Progenitor cell of endocrine pancreas (in vitro differentiated cells): Measurements from ENCODE around the gene NRXN3. TPM values are rescaled to one million over a fixed set of nuclear protein-coding genes. Genes with fewer than 3 reads are reported as not detected.

Source experiments
- DNase-seq: peaks from one replicate; pipeline ENCODE4 v3.0.0; 2021; ENCODE audit warnings: low spot score; ENCODE audit not compliant: unreplicated experiment
- H3K27ac Mint-ChIP-seq: 2 replicates; pipeline ENCODE4 v1.8.0; 2021; ENCODE audit warnings: mild to moderate bottlenecking, moderate library complexity, mixed read lengths
- H3K27me3 Mint-ChIP-seq: 2 replicates; pipeline ENCODE4 v1.8.0; 2021; ENCODE audit warnings: mixed read lengths
- H3K36me3 Mint-ChIP-seq: 2 replicates; pipeline ENCODE4 v1.8.0; 2022; ENCODE audit warnings: mixed read lengths; ENCODE audit not compliant: insufficient read depth
- H3K4me1 Mint-ChIP-seq: 2 replicates; pipeline ENCODE4 v1.8.0; 2021; ENCODE audit warnings: low read depth, mixed read lengths
- H3K4me3 Mint-ChIP-seq: 2 replicates; pipeline ENCODE4 v1.8.0; 2021; ENCODE audit warnings: low read depth, mild to moderate bottlenecking, moderate library complexity, mixed read lengths
- H3K9me3 Mint-ChIP-seq: 2 replicates; pipeline ENCODE4 v1.8.0; 2021; ENCODE audit warnings: low read depth, mixed read lengths
- CTCF ChIP-seq: fragments of 200-600 bp; sonication (generic); IDR thresholded peaks from one replicate; pipeline ENCODE4 v1.5.0; 2021; ENCODE audit warnings: antibody characterized with exemption, mild to moderate bottlenecking; ENCODE audit not compliant: unreplicated experiment
- total RNA-seq: library from RNA; stranded (reverse); gene quantifications from 2 replicates; pipeline ENCODE4 v1.2.1, GENCODE V29; 2021

The NRXN3 gene
- total RNA-seq, 1 donor from 2014 or later: 22.1 TPM

GRCh38 chr14:79514700-79515099, 1344.5 kb downstream of the NRXN3 start:
- Mint-ChIP-seq H3K4me1 (peaks cover 38% of the 10 kb centered on the region), H3K36me3 (no peaks in the 10 kb centered on the region), H3K9me3 (no peaks in the 10 kb centered on the region), H3K27ac (peak overlapping the region; percentile 4), H3K4me3 (no peak overlapping the region), H3K27me3 (no peaks in the 10 kb centered on the region)
- DNase-seq: no peak
- no peak for TF ChIP-seq CTCF

- H3K9me3 Mint-ChIP-seq: no peaks in the 10 kb centered on the region
- no peak overlapping the region for H3K4me3 Mint-ChIP-seq
- no peak for DNase-seq
- no peaks in the 10 kb centered on the region for H3K27me3 Mint-ChIP-seq
- peak overlapping the region; percentile 4 for H3K27ac Mint-ChIP-seq
- TF ChIP-seq CTCF: no peak
- no peaks in the 10 kb centered on the region for H3K36me3 Mint-ChIP-seq
- peaks cover 38% of the 10 kb centered on the region for H3K4me1 Mint-ChIP-seq
Observed at GRCh38 chr14:79515158-79515557, 1345.0 kb downstream of the NRXN3 start.

GRCh38 chr14:79516009-79516408, 1345.8 kb downstream of the NRXN3 start:
- Mint-ChIP-seq H3K9me3 (no peaks in the 10 kb centered on the region), H3K4me1 (peaks cover 38% of the 10 kb centered on the region), H3K36me3 (no peaks in the 10 kb centered on the region), H3K4me3 (no peak overlapping the region), H3K27me3 (no peaks in the 10 kb centered on the region), H3K27ac (no peak overlapping the region)
- no peak for DNase-seq
- no peak for TF ChIP-seq CTCF

- no peaks in the 10 kb centered on the region for H3K27me3 Mint-ChIP-seq
- TF ChIP-seq CTCF: no peak
- peaks cover 5% of the 10 kb centered on the region for H3K4me1 Mint-ChIP-seq
- no peaks in the 10 kb centered on the region for H3K36me3 Mint-ChIP-seq
- DNase-seq: no peak
- H3K9me3 Mint-ChIP-seq: peaks cover 11% of the 10 kb centered on the region
- no peak overlapping the region for H3K4me3 Mint-ChIP-seq
- no peak overlapping the region for H3K27ac Mint-ChIP-seq
Observed at GRCh38 chr14:79525416-79525815, 1355.2 kb downstream of the NRXN3 start.

- Mint-ChIP-seq H3K4me1 (peaks cover 5% of the 10 kb centered on the region), H3K36me3 (no peaks in the 10 kb centered on the region), H3K27ac (no peak overlapping the region), H3K9me3 (no peaks in the 10 kb centered on the region), H3K27me3 (no peaks in the 10 kb centered on the region), H3K4me3 (no peak overlapping the region)
- no peak for TF ChIP-seq CTCF
- DNase-seq: no peak
Observed at GRCh38 chr14:79528828-79529416, 1358.7 kb downstream of the NRXN3 start.
